ENCODE measurements around the gene ZNFX1. TPM values are rescaled to one million over a fixed set of nuclear protein-coding genes. Genes with fewer than 3 reads are reported as not detected.
"Not testable (repeated sequence)": the region's sequence is repeated elsewhere in the genome, so short reads cannot be mapped to it uniquely, and the experiment has no call there.

ZNFX1 gene
- total and polyA plus RNA-seq, 2 experiments from 2014 or later: 47.3 to 50.7 TPM

- H3K4me3 ChIP-seq: peak overlapping the region; percentile 100
- 68 to 69% methylated on average over 28 of the region's 28 CpGs for WGBS, 2 experiments (ENCODE audit: low coverage in 1 of 2, low lambda C conversion rate in 2 of 2, missing lambda C conversion rate in 2 of 2)
- H3K9ac ChIP-seq: peak overlapping the region; percentile 87
- peak overlapping the region; percentile 97 for H3K4me2 ChIP-seq (ENCODE audit: unreplicated experiment)
- no peaks in the 10 kb centered on the region for H4K20me1 ChIP-seq (ENCODE audit: insufficient read depth)
- TF ChIP-seq EZH2 (IDR thresholded peaks at IDR 0.05; ENCODE audit: insufficient read depth, poor library complexity, severe bottlenecking) (no peak), EZH2phosphoT487 (IDR thresholded peaks at IDR 0.05; ENCODE audit: insufficient read depth, low read depth) (no peak)
- H3K27ac ChIP-seq: no peak overlapping the region
- peak; percentile 16 for DNase-seq
- H3K79me2 ChIP-seq (ENCODE audit: insufficient read depth): peaks cover 31% of the 10 kb centered on the region
- peaks cover 25% of the 10 kb centered on the region; the same call in 1 of the 2 replicates for H3K36me3 ChIP-seq (ENCODE audit: low read depth)
- no peaks in the 10 kb centered on the region for H3F3A ChIP-seq (ENCODE audit: insufficient read depth)
- no peaks in the 10 kb centered on the region for H3K9me2 ChIP-seq (ENCODE audit: insufficient read depth)
- H2AFZ ChIP-seq: peak overlapping the region; percentile 93
- H3K4me1 ChIP-seq (ENCODE audit: insufficient read depth): peaks cover 14% of the 10 kb centered on the region
- no peaks in the 10 kb centered on the region for H3K9me3 ChIP-seq (ENCODE audit: low read depth)
- H3K27me3 ChIP-seq (replicated peaks; ENCODE audit: insufficient read depth): no peaks in the 10 kb centered on the region
- in situ Hi-C loops (cut with MboI): no loop called here
Observed at GRCh38 chr20:49219924-49220831, 57.7 kb downstream of the ZNFX1 start.

GRCh38 chr20:49219091-49219923 is 58.5 kb downstream of the ZNFX1 start, which contains the start of gene DDX27:
TSS of gene DDX27 (plus strand) at chr20:49219416. CDS start at chr20:49219449, 33 bp downstream.
- no peaks in the 10 kb centered on the region for H3K9me3 ChIP-seq (ENCODE audit: low read depth)
- WGBS, 2 experiments (ENCODE audit: low coverage in 1 of 2, low lambda C conversion rate in 2 of 2, missing lambda C conversion rate in 2 of 2): 1 to 2% methylated on average over 45 to 46 of the region's 46 CpGs
- peak; percentile 99 for DNase-seq
- H4K20me1 ChIP-seq (ENCODE audit: insufficient read depth): no peaks in the 10 kb centered on the region
- in situ Hi-C loops (cut with MboI): no loop called here
- peaks cover 16% of the 10 kb centered on the region; the same call in 1 of the 2 replicates for H3K36me3 ChIP-seq (ENCODE audit: low read depth)
- no peaks in the 10 kb centered on the region for H3K9me2 ChIP-seq (ENCODE audit: insufficient read depth)
- H3K27me3 ChIP-seq (replicated peaks; ENCODE audit: insufficient read depth): no peaks in the 10 kb centered on the region
- peak within 1 kb of the TSS; percentile 97 for H3K4me2 ChIP-seq (ENCODE audit: unreplicated experiment)
- TF ChIP-seq EZH2 (IDR thresholded peaks at IDR 0.05; ENCODE audit: insufficient read depth, poor library complexity, severe bottlenecking) (no peak), EZH2phosphoT487 (IDR thresholded peaks at IDR 0.05; ENCODE audit: insufficient read depth, low read depth) (no peak)
- H2AFZ ChIP-seq: peak within 1 kb of the TSS; percentile 93
- peak within 1 kb of the TSS; percentile 100 for H3K4me3 ChIP-seq
- H3K4me1 ChIP-seq (ENCODE audit: insufficient read depth): peaks cover 14% of the 10 kb centered on the region
- no peaks in the 10 kb centered on the region for H3F3A ChIP-seq (ENCODE audit: insufficient read depth)
- H3K79me2 ChIP-seq (ENCODE audit: insufficient read depth): peaks cover 31% of the 10 kb centered on the region
- peak within 1 kb of the TSS; percentile 59 for H3K27ac ChIP-seq
- peak within 1 kb of the TSS; percentile 87 for H3K9ac ChIP-seq

- H3K27me3 ChIP-seq (replicated peaks; ENCODE audit: insufficient read depth); H4K20me1 ChIP-seq (ENCODE audit: insufficient read depth); H3F3A ChIP-seq (ENCODE audit: insufficient read depth); in situ Hi-C loops (cut with MboI); DNase-seq; H3K9me3 ChIP-seq (ENCODE audit: low read depth); H3K9me2 ChIP-seq (ENCODE audit: insufficient read depth): not testable (repeated sequence)
- Histone ChIP-seq H2AFZ (peak overlapping the region; percentile 93), H3K4me1 (ENCODE audit: insufficient read depth) (peaks cover 14% of the 10 kb centered on the region), H3K36me3 (ENCODE audit: low read depth) (peaks cover 15% of the 10 kb centered on the region; the same call in 1 of the 2 replicates), H3K9ac (peak overlapping the region; percentile 87), H3K4me2 (ENCODE audit: unreplicated experiment) (peak overlapping the region; percentile 80), H3K4me3 (peak overlapping the region; percentile 100), H3K79me2 (ENCODE audit: insufficient read depth) (peaks cover 31% of the 10 kb centered on the region), H3K27ac (peak overlapping the region; percentile 59)
- WGBS, 2 experiments (ENCODE audit: low coverage in 1 of 2, low lambda C conversion rate in 2 of 2, missing lambda C conversion rate in 2 of 2): 52 to 62% methylated on average over 13 of the region's 13 CpGs
Observed at GRCh38 chr20:49218739-49219090, 59.1 kb downstream of the ZNFX1 start.

- no peaks in the 10 kb centered on the region for H4K20me1 ChIP-seq (ENCODE audit: insufficient read depth)
- no peak overlapping the region for H3K9ac ChIP-seq
- no peaks in the 10 kb centered on the region for H3F3A ChIP-seq (ENCODE audit: insufficient read depth)
- H3K9me2 ChIP-seq (ENCODE audit: insufficient read depth): no peaks in the 10 kb centered on the region
- peak; percentile 88 for DNase-seq
- WGBS, 2 experiments (ENCODE audit: low coverage in 1 of 2, low lambda C conversion rate in 2 of 2, missing lambda C conversion rate in 2 of 2): 11 to 12% methylated on average over 11 of the region's 11 CpGs
- peaks cover 14% of the 10 kb centered on the region for H3K4me1 ChIP-seq (ENCODE audit: insufficient read depth)
- in situ Hi-C loops (cut with MboI): no loop called here
- H3K9me3 ChIP-seq (ENCODE audit: low read depth): no peaks in the 10 kb centered on the region
- 0 out of 2 replicates have a peak, but pooled peaks cover 8% of the 10 kb centered on the region for H3K36me3 ChIP-seq (ENCODE audit: low read depth)
- H3K4me3 ChIP-seq: peak overlapping the region; percentile 41
- peak overlapping the region; percentile 82 for H2AFZ ChIP-seq
- no peak overlapping the region for H3K27ac ChIP-seq
- peak overlapping the region; percentile 46 for H3K4me2 ChIP-seq (ENCODE audit: unreplicated experiment)
- TF ChIP-seq EZH2 (IDR thresholded peaks at IDR 0.05; ENCODE audit: insufficient read depth, poor library complexity, severe bottlenecking) (no peak), EZH2phosphoT487 (IDR thresholded peaks at IDR 0.05; ENCODE audit: insufficient read depth, low read depth) (no peak)
- H3K27me3 ChIP-seq (replicated peaks; ENCODE audit: insufficient read depth): no peaks in the 10 kb centered on the region
- peaks cover 28% of the 10 kb centered on the region for H3K79me2 ChIP-seq (ENCODE audit: insufficient read depth)
Observed at GRCh38 chr20:49216991-49217578, 60.8 kb downstream of the ZNFX1 start.

Measured in GM23248 (cell line).